Fibroblast of lung (primary cell): ENCODE measurements around the gene ATP1B3. TPM values are rescaled to one million over a fixed set of nuclear protein-coding genes. Genes with fewer than 3 reads are reported as not detected.

Experiments
- DNase-seq, 2 donors: peaks; one replicate each; pipeline versions ENCODE4 v3.0.0 to v3.0.0-alpha.2; 2010; ENCODE audit warnings: low read depth in 2 of 2
- H2AFZ ChIP-seq: 2 replicates; pipeline ENCODE4 v1.5.1; 2012; ENCODE audit warnings: low read length, control low read depth, inconsistent platforms
- H3K27ac ChIP-seq: 2 replicates; pipeline ENCODE4 v1.5.1; 2011; ENCODE audit warnings: low read length, control low read depth; ENCODE audit not compliant: insufficient read depth
- H3K27me3 ChIP-seq: 2 replicates; pipeline ENCODE4 v1.5.1; 2011; ENCODE audit warnings: mild to moderate bottlenecking, low read length; ENCODE audit not compliant: control insufficient read depth, insufficient read depth
- H3K36me3 ChIP-seq: 2 replicates; pipeline ENCODE4 v1.5.1; 2011; ENCODE audit warnings: low read length; ENCODE audit not compliant: control insufficient read depth, insufficient read depth
- H3K4me1 ChIP-seq: 2 replicates; pipeline ENCODE4 v1.5.1; 2011; ENCODE audit warnings: low read length; ENCODE audit not compliant: control insufficient read depth, insufficient read depth; ENCODE audit errors: extremely low read depth
- H3K4me2 ChIP-seq: 2 replicates; pipeline ENCODE4 v1.5.1; 2011; ENCODE audit warnings: low read length, control low read depth; ENCODE audit not compliant: insufficient read depth; ENCODE audit errors: extremely low read depth
- H3K4me3 ChIP-seq, 4 experiments: fragments of 200-600 bp in 1 of 4; sonication (generic) in 1 of 4; replicated peaks in 1 of 4; 2 replicates each; pipeline ENCODE4 v1.5.1; 2011 to 2016; ENCODE audit warnings: low read length in 4 of 4, low read depth in 3 of 4, mild to moderate bottlenecking in 3 of 4, control low read depth in 2 of 4, inconsistent platforms in 1 of 4, mixed read lengths in 1 of 4; ENCODE audit not compliant: insufficient read depth in 1 of 4; ENCODE audit errors: control extremely low read depth in 1 of 4
- H3K79me2 ChIP-seq: 2 replicates; pipeline ENCODE4 v1.5.1; 2012; ENCODE audit warnings: mild to moderate bottlenecking, low read length, inconsistent platforms; ENCODE audit not compliant: control insufficient read depth, insufficient read depth
- H3K9ac ChIP-seq: 2 replicates; pipeline ENCODE4 v1.5.1; 2011; ENCODE audit warnings: mild to moderate bottlenecking, low read length, control low read depth; ENCODE audit not compliant: insufficient read depth
- H3K9me3 ChIP-seq: 2 replicates; pipeline ENCODE4 v1.5.1; 2012; ENCODE audit warnings: low read depth, low read length; ENCODE audit not compliant: control insufficient read depth, insufficient read depth
- H4K20me1 ChIP-seq: 2 replicates; pipeline ENCODE4 v1.5.1; 2011; ENCODE audit warnings: low read length; ENCODE audit not compliant: control insufficient read depth, insufficient read depth; ENCODE audit errors: extremely low read depth
- EZH2 ChIP-seq: IDR thresholded peaks from 2 replicates; pipeline ENCODE4 v1.5.1; 2012; ENCODE audit warnings: low read length, control low read depth, mild to moderate bottlenecking; ENCODE audit errors: missing control alignments
- polyA plus RNA-seq, 2 donors: library from polyadenylated mRNA; depleted of rRNA in 1 of 2; stranded (reverse) in 1 of 2; unstranded in 1 of 2; fragments of >200 nt; gene quantifications; 2 replicates each; pipeline ENCODE4 v1.2.1, GENCODE V29; 2011 to 2012; ENCODE audit warnings: missing spikeins in 1 of 2
- total RNA-seq: library from RNA; depleted of rRNA; stranded (reverse); fragments of >200 nt; gene quantifications from 2 replicates; pipeline ENCODE4 v1.2.1, GENCODE V29; 2014
- TF ChIP-seq, protein P1 (sequence below), 2 donors: IDR thresholded peaks in 1 of 2; conservative IDR thresholded peaks in 1 of 2; 1 replicate in 1 of 2; 2 replicates in 1 of 2; pipeline ENCODE4 v1.5.1; 2011 to 2012; ENCODE audit warnings: low read length in 2 of 2, control low read depth in 1 of 2, inconsistent platforms in 1 of 2, low read depth in 1 of 2, mild to moderate bottlenecking in 1 of 2

The ATP1B3 gene
- total and polyA plus RNA-seq, 2 donors (not counting 1 experiment from before 2014, with no cell fraction given): 55.8 to 243 TPM

DNA sequence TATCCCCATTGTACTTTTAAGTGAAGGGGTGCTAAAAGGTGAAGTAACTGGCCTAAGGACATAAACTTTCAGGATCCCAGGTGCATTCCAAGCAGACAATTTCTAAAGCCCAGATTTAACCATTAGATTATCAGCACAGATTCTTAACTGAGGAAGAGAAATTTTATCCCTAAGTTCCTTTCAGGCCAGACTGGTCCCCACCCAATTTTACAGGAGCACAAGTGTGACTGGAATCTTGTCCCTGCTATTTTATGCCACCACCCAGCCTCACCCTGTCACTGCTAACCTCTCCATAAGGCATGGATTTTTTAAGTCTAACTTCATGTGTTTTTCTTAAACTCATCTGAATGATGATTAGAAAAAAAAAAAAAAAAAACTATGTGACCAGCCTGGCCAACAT lies 37.1 kb upstream of the ATP1B3 start:
- no peaks in the 10 kb centered on the region for H3K36me3 ChIP-seq
- no peak for TF ChIP-seq EZH2
- TF ChIP-seq, protein P1, sequence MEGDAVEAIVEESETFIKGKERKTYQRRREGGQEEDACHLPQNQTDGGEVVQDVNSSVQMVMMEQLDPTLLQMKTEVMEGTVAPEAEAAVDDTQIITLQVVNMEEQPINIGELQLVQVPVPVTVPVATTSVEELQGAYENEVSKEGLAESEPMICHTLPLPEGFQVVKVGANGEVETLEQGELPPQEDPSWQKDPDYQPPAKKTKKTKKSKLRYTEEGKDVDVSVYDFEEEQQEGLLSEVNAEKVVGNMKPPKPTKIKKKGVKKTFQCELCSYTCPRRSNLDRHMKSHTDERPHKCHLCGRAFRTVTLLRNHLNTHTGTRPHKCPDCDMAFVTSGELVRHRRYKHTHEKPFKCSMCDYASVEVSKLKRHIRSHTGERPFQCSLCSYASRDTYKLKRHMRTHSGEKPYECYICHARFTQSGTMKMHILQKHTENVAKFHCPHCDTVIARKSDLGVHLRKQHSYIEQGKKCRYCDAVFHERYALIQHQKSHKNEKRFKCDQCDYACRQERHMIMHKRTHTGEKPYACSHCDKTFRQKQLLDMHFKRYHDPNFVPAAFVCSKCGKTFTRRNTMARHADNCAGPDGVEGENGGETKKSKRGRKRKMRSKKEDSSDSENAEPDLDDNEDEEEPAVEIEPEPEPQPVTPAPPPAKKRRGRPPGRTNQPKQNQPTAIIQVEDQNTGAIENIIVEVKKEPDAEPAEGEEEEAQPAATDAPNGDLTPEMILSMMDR (conservative IDR thresholded peaks at IDR 0.05 in 1 of 2, IDR thresholded peaks at IDR 0.05 in 1 of 2; ENCODE audit: low read depth in 1 of 2, low read length in 2 of 2): no peak

DNA sequence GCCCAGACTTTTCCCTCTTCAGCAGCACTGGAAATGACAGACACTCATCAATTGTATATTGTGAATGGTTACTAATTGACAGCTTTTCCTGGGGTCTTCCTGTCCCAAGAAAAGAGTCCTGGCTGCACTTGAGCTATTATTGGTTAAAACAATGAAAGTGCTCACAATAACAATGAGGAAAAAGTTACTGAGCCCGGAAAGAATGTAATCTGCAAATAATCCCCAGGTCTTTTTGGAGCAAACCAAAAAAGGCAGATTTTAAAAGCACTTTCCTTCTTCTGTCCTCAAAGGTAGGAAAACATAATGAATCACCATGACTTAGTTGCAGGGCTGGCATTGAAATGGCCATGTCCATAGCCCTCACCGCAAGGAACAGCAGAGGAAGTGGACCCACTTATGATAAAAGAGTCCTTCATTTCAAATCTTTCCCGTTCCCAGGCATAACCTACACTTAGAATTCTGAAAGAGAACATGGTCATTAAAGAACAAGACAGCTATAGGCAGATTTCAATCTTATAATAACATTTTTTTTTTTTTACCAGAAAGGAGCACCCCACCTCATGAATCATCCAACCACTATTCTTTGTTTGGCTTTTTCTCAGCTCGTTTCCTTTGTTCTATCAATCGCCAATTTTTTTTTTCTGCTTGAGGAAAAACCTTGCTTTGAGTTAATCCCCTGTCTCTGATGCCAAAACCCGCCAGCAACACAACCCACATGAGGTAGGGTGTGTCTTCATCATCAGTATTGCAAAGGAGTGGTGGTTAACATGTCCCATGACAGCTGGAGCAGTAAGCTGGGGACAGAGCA lies 35.5 kb upstream of the ATP1B3 start:
- Histone ChIP-seq H3K9me3 (no peaks in the 10 kb centered on the region), H4K20me1 (no peaks in the 10 kb centered on the region), H3K9ac (no peak overlapping the region), H3K36me3 (no peaks in the 10 kb centered on the region), H3K79me2 (no peaks in the 10 kb centered on the region), H3K4me3 (no peak overlapping the region), H3K4me2 (no peak overlapping the region), H3K4me1 (no peaks in the 10 kb centered on the region), H3K27me3 (no peaks in the 10 kb centered on the region), H3K27ac (no peak overlapping the region), H2AFZ (no peak overlapping the region)
- peak in 1 of 2 donors; percentile 83 for DNase-seq
- TF ChIP-seq EZH2: no peak
- TF ChIP-seq, protein P1 (conservative IDR thresholded peaks at IDR 0.05 in 1 of 2, IDR thresholded peaks at IDR 0.05 in 1 of 2; ENCODE audit: low read depth in 1 of 2, low read length in 2 of 2): no peak

More for the DNA sequence above, 37.1 kb upstream of the ATP1B3 start:
- H3K9me3 ChIP-seq: no peaks in the 10 kb centered on the region
- H2AFZ ChIP-seq: no peak overlapping the region
- no peak overlapping the region for H3K4me3 ChIP-seq
- H3K79me2 ChIP-seq: no peaks in the 10 kb centered on the region
- H3K4me2 ChIP-seq: no peak overlapping the region
- no peak for DNase-seq
- H3K9ac ChIP-seq: no peak overlapping the region
- H3K27me3 ChIP-seq: no peaks in the 10 kb centered on the region
- H3K4me1 ChIP-seq: no peaks in the 10 kb centered on the region
- no peak overlapping the region for H3K27ac ChIP-seq
- H4K20me1 ChIP-seq: no peaks in the 10 kb centered on the region

DNA sequence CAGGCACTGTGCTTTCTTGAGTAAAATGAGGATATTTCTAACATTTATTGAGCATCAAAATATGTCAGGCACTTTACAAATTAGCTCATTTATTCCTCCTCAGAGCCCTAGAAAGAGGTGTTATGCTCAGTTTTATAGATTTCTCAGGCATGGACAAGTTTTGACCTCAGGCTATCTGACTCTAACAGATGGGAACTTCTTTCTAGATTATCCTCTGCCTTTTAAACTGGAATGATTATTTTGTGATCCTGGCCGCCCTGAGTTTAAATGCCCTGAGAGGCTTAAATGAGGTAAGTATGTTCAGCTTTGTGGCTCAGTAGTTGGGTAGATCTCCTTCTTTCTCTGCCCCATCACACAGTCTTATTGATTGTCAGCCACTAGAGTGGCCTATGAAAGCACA lies 32.3 kb upstream of the ATP1B3 start:
- H3K4me1 ChIP-seq: no peaks in the 10 kb centered on the region
- no peaks in the 10 kb centered on the region for H3K27me3 ChIP-seq
- H3K79me2 ChIP-seq: no peaks in the 10 kb centered on the region
- no peak overlapping the region for H2AFZ ChIP-seq
- H3K4me2 ChIP-seq: no peak overlapping the region
- no peak overlapping the region for H3K4me3 ChIP-seq
- no peaks in the 10 kb centered on the region for H3K9me3 ChIP-seq
- H3K27ac ChIP-seq: no peak overlapping the region
- DNase-seq: no peak
- TF ChIP-seq EZH2: no peak
- TF ChIP-seq, protein P1 (conservative IDR thresholded peaks at IDR 0.05 in 1 of 2, IDR thresholded peaks at IDR 0.05 in 1 of 2; ENCODE audit: low read depth in 1 of 2, low read length in 2 of 2): no peak
- H4K20me1 ChIP-seq: no peaks in the 10 kb centered on the region
- H3K9ac ChIP-seq: no peak overlapping the region
- no peaks in the 10 kb centered on the region for H3K36me3 ChIP-seq
